Hematopoietic multipotent progenitor cell treated with erythropoietin and hydrocortisone succinate and interleukin-3 and kit ligand, for 6 days (in vitro differentiated cells): ENCODE measurements around the gene CADPS2.
"Not testable (repeated sequence)": the region's sequence is repeated elsewhere in the genome, so short reads cannot be mapped to it uniquely, and the experiment has no call there.

Source experiments
- DNase-seq: peaks from one replicate; pipeline ENCODE4 v3.0.0-alpha.2; 2015

CADPS2 gene

DNA sequence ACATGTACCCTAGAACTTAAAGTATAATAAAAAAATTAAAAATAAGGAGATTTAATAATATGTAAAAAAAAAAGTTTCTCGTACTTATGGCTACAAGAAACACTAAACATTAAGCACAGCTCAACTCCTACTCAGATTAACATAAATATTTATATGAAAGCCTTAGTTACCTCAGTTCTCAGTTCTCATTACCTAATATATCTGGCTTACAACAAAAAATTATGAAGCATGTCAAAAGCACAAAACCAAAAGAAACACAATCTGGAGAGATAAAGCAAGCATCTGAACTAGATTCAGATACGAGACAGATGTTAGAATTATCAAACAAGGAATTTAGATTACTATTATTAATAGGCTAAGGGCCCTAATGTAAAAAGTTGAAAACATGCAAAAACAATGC lies 227.4 kb downstream of the CADPS2 start:
- DNase-seq, result no peak

- DNase-seq, result no peak
Measured at GRCh38 chr7:122653685-122654084, 232.6 kb downstream of the CADPS2 start.

GRCh38 chr7:122652876-122653275 lies 233.4 kb downstream of the CADPS2 start:
- no peak for DNase-seq

GRCh38 chr7:122651451-122651850 lies 234.8 kb downstream of the CADPS2 start:
- DNase-seq, result no peak

DNA sequence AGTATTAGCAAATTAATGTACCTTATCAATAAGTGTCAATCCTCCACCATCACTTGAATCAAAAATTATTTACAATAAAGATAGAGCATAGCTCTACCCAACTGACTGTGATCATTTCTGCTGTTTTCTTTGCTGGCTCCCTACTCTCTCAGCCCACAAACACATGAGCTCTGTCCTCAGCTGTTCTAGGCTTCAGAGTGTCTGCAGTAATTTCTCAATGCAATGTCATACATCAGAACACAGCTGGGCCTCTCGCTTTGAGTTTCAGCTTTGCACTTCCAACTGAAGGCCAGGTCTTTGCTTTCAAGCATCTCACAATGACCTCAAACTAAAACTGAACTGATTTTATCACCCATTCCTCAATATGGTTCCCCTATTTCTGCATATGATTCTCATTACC lies 243.0 kb downstream of the CADPS2 start:
- DNase-seq, result no peak

GRCh38 chr7:122638459-122638858 lies 247.8 kb downstream of the CADPS2 start:
- no peak for DNase-seq

DNA sequence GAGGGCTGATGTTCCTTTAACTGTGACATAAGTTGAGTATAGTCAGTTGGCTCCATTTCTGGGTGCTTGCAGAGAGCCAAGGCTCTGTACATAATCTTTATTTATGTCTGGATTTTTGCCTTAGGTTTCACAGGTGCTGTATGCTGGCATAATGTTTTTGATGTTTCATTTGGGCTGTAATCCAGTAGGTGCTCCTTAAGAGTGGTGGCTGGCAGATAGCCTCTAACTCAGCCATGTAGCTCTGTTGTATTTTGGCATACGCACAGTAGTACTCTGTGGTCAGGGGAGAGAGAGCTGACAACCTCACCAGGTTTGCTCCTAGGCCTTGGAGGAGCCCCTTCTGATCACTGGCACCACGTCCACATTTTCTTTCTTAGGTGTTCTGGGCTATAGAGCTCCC lies 248.5 kb downstream of the CADPS2 start:
- no peak for DNase-seq

DNA sequence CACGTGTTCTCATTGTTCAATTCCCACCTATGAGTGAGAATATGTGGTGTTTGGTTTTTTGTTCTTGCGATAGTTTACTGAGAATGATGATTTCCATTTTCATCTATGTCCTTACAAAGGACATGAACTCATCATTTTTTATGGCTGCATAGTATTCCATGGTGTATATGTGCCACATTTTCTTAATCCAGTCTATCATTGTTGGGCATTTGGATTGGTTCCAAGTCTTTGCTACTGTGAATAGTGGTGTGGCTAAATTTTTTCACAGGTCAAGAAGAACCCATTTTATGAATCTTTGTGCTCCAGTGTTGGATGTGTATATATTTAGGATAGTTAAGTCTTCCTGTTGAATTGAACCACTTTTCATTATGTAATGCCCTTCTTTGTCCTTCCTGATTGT lies 250.8 kb downstream of the CADPS2 start:
- not testable (repeated sequence) for DNase-seq

DNA sequence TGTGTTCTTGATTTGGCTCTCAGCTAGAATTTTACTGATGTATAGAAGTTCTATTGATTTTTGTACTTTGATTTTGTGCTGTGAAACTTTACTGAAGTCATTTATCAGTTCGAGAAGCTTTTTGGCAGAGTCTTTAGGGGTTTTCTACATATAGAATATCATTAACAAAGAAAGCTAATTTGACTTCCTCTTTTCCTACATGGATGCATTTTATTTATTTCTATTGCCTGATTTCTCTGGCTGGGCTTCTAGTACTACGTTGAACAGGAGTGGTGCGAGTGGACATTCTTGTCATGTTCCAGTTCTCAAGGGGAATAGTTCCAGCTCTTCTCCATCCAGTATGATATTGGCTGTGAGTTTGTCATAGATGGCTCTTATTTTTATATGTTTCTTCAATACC lies 252.8 kb downstream of the CADPS2 start:
- no peak for DNase-seq

DNA sequence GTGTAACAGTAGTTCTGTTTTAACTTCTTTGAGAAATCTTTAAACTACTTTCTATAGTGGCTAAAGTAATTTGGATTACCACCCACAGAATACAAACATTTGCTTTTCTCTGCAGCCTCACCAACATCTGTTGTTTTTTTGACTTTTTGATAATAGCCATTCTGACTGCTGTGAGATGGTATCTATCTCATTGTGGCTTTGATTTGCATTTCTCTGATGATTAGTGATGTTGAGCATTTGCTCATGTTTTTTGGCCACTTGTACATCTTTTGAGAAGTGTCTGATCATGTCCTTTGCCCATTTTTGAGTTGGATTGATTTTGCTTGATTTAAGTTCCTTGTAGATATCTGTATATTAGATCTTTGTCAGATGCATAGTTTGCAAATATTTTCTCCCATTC lies 254.0 kb downstream of the CADPS2 start:
- no peak for DNase-seq

DNA sequence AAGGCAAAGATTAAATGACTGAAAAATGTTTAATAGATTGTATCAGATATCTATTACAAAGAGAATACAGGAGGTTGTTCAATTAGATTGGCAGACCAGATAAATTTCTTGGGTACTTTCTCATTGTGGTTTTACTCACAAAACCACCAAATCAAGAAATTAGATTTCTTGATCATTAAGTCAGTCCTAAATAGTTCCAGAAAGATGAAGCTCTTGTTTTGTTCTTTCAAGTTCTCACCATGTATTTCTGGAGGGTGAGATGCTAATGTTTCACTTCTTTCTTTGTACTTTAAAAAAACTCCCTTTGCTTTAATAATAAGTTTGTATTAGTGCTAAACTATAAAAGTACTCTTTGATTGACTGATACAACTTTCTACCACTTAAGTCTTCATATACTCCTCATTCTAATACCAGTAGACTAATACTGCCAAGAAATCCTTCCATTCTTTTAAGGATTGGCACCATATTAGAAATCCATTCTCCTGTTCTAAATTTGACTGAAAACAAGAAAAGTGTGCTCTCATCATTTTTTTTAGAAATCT lies 256.8 kb downstream of the CADPS2 start:
- DNase-seq, result no peak

GRCh38 chr7:122628651-122629411 lies 257.4 kb downstream of the CADPS2 start:
- no peak for DNase-seq

- no peak for DNase-seq
Measured at GRCh38 chr7:122626785-122627184, 259.5 kb downstream of the CADPS2 start.

DNA sequence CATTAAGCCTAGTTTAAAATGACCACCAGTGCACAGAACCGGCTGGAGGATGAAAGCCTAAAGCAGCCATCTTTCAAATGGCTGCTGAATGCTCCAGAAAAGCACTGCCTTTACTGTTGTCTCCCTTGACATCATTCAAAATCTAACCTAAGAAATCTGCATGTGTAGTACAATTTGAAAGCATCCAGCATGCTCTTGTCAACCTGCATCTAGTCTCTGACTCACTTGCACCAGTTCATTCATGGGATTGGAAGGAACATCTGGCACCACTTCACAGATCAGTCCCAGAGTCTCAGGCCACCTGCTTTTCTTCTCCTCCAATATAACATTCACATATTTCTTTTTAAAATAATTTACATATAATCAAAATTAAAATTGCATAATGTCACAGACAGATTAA lies 263.6 kb downstream of the CADPS2 start:
- DNase-seq, result no peak

DNA sequence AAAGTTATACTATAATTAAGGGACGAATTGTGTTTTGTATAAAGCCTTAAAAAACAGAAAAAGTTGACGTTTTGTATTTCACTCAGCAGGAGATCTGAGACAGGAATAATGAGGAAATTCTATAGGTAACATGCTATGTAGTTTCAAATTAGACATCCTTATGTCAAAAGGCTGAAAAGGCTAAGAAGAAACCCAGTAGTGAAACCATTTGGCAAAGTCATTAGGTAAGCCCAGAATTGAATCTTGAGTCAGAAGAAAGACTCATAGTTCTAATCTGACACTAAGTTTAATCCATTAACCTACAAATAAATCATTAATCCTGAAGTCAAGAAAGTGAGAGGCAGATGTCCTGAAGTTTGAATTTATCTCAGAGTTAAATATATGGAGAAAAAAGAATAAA lies 266.6 kb downstream of the CADPS2 start:
- DNase-seq, result no peak

GRCh38 chr7:122618585-122619189 lies 267.6 kb downstream of the CADPS2 start:
- no peak for DNase-seq

GRCh38 chr7:122616951-122617350 lies 269.3 kb downstream of the CADPS2 start:
- DNase-seq, result no peak

- DNase-seq, result no peak
Measured at GRCh38 chr7:122605929-122606328, 280.3 kb downstream of the CADPS2 start.

- DNase-seq, result no peak
Measured at GRCh38 chr7:122604251-122604650, 282.0 kb downstream of the CADPS2 start.

- no peak for DNase-seq
Measured at GRCh38 chr7:122602800-122603199, 283.5 kb downstream of the CADPS2 start.

DNA sequence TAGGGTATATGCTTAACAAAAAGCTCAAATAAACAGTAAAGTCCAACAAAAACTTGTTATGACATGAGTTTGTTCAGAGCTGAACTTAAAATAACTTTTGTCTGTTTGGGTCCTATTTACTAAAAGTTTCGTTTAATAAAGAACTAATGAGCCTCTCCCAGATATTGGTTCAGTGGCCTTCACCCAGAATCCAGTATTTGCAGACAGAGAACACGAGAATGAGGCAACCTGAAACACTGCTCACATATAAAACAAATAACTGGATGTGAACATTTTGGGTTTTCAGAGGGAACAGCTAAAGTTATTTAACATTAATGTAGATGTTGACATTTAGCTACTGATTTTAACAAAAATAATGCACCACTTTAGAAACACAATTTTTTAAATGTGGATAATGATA lies 285.6 kb downstream of the CADPS2 start:
- no peak for DNase-seq

DNA sequence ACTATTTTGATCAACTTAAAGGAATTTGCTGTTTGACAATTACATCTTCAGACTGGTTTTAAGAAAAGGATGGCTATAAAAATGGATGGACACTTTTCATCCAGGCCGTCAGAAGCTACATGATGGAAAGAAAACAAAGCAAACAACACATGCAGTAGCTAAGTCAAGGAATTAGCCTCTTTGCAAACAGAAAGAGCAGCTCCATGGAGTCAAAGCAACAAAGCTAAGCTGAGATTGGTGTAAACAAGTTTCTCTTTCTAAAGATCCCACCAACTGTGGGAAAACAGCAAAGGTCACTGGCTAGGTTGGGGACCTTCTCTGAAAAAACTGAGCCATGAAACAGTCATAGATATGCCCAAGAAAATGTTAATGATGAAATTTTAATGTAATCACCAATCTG lies 286.2 kb downstream of the CADPS2 start:
- no peak for DNase-seq

- DNase-seq, result no peak
Measured at GRCh38 chr7:122597277-122597676, 289.0 kb downstream of the CADPS2 start.

DNA sequence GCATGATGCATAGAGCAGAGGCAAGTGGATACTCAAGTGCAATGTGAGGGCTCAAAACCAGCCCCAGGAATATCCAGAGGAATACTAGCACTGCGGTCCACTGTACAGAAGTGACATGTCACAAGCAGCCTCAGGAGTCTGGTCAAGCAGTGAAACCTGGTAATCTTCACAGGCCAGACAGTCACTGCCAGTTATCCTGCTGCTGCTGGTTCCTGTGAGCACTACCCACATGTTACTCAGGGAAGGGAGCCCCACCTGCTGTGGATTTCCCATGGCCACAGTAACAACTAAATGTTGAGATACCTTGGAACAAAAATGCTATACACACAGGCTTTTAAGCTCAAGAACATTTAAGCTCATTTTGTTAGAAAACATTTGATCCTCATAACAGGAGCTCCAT lies 290.4 kb downstream of the CADPS2 start:
- no peak for DNase-seq

DNA sequence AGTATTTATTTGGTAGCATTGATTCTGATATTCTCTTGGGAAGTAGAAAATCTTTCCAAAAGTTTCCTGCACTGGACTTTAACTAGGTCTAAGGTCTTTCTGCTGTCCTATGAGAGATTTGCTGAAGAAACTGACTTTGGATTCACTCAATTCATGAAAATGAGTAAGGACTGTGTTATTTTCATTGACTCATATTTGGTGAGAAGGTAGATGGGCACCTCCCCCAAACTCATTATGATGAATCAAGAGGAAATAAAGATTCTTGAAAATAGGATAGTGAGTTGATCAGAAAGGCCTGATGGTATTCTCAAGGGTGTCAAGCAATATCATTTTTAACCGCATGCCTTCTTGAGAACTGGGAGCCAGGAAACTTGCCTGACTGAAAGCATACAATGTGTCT lies 297.6 kb downstream of the CADPS2 start:
- no peak for DNase-seq
